HG03025 (cell line): ENCODE results near the gene SEC14L5.

Experiments
- ATAC-seq: cut with Tn5 transposase; IDR thresholded peaks from one replicate; pipeline ENCODE4 v1.9.1; 2021; ENCODE audit warnings: mild to moderate bottlenecking, moderate library complexity; ENCODE audit not compliant: unreplicated experiment, low FRiP score

SEC14L5 gene

GRCh38 chr16:4957720-4958509 lies at the start of gene SEC14L5:
SEC14L5 (plus strand) TSS chr16:4958330; CDS start chr16:4959324, 994 bp downstream.
- ATAC-seq = peak; percentile 58

- ATAC-seq = no peak
Observed at GRCh38 chr16:4908854-4909401, 49.2 kb upstream of the SEC14L5 start.

DNA sequence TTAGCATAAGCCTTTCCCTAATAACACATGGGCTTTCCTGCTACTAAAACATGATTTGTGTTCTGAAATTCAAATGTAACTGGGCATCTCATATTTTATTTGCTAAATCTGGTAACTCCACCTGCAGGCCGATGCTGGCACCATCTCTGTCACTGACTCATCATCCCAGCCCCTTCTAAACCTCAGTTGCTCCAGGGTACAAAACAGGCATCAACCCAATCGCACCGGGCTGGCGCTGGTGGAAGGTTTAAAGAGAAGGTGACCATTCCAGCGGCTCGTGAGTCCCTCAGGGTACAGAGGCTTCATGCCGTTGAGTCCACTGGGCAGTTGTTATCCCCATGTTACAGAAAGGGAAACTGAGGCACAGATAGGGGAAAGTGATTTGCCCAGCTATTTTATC lies 48.3 kb upstream of the SEC14L5 start:
- ATAC-seq = no peak

DNA sequence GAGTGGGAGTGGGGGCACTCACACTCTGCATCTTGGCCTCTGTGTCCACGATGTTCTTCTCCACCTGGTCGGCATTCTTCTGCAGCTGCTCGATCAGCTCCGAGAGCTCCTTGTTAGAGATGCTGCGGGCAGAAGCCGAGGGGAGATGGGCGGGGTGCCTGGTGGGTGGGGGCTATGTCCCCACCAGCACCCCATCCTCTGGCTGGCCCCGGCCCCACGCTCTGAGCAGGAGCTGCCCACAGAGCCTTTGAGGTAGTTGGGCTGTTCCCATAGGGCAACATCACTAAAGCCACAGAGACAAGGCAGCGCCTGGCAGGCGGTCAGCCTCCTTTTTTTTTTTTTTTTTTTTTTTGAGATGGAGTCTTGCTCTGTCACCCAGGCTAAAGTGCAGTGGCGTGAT lies 47.3 kb upstream of the SEC14L5 start:
- ATAC-seq = no peak

DNA sequence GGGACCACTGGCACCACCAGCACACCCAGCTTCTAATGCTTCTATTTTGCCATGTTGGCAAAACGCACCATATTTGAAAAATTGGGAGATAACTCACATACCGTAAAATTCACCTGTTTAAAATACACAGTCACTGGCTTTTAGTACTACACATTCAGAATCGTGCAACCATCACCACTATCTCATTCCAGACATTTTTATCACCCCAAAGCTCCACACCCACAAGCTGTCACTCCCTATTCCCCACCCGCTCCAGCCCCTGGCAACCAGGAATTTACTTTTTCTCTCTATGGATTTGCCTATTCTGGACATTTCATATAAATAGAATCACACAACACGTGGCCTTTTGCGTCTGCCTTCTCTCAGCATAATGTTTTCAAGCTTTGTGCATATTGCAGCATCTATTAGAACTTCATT lies 46.2 kb upstream of the SEC14L5 start:
- ATAC-seq = no peak

GRCh38 chr16:4913130-4913773 lies 44.9 kb upstream of the SEC14L5 start:
- no peak for ATAC-seq

DNA sequence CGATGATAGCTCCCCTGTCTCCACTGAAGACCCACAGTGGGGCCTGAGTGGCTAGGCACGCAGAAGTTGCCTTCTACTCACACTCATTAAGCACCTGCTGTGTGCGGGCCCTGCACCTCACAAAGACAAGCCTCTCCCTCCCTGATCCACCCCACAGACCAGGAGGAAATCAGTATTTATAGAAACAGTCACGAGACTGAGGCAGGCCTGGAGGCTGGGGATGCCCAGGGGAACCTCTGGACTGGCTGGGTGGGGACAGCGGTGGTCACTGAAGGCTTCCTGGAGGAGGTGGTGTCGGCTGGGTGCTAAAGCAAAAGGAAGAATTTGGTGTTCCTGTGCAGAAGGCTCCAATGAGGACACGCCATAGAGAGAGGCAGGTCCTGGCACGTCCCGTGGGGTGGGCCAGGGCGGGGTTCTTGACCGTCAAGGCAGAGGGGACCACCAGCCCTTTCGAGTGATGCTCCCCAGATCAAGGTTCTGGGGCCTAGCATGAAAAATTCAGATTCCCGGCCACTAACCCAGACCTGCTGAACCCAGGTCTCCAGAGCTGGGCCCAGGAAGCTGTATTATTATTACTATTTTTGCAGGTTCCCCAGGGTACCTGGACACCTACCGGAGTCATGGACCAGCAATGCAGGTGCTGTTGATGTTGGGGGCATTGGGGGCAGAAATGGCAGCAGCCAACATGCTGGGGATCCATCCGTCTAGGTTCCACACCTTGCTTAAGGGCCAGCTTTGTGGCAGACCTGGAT lies 44.2 kb upstream of the SEC14L5 start:
- ATAC-seq = no peak

- ATAC-seq = no peak
Observed at GRCh38 chr16:4914528-4915225, 43.5 kb upstream of the SEC14L5 start.

GRCh38 chr16:4915226-4915761 lies 42.8 kb upstream of the SEC14L5 start:
- no peak for ATAC-seq

- ATAC-seq = no peak
Observed at GRCh38 chr16:4917117-4917516, 41.0 kb upstream of the SEC14L5 start.

DNA sequence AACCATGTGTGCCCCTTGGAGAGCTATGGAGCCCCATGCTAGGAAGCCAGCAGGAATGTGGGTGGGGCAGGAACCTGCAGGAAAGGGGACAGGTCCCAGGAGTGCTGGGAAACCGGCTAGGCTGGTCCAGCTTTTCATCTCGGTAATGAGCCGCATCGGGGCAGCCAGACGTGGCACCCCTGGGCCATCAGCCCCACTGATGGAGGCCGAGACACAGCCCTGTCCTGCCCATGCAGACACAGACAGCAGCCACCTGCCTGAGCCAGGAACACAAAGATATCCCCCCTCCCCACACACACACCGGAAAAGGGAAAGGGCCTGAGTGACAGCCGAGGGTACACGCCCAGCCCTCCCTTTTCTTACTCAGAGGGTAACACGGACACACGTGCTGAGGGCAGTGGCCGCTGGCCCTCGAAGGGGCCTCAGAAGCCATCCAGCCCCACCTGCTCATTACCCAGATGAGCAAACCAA lies 39.3 kb upstream of the SEC14L5 start:
- no peak for ATAC-seq

- ATAC-seq = no peak
Observed at GRCh38 chr16:4920826-4921225, 37.3 kb upstream of the SEC14L5 start.

- ATAC-seq = no peak
Observed at GRCh38 chr16:4922721-4923342, 35.3 kb upstream of the SEC14L5 start.

GRCh38 chr16:4923853-4924252 lies 34.3 kb upstream of the SEC14L5 start:
- no peak for ATAC-seq

DNA sequence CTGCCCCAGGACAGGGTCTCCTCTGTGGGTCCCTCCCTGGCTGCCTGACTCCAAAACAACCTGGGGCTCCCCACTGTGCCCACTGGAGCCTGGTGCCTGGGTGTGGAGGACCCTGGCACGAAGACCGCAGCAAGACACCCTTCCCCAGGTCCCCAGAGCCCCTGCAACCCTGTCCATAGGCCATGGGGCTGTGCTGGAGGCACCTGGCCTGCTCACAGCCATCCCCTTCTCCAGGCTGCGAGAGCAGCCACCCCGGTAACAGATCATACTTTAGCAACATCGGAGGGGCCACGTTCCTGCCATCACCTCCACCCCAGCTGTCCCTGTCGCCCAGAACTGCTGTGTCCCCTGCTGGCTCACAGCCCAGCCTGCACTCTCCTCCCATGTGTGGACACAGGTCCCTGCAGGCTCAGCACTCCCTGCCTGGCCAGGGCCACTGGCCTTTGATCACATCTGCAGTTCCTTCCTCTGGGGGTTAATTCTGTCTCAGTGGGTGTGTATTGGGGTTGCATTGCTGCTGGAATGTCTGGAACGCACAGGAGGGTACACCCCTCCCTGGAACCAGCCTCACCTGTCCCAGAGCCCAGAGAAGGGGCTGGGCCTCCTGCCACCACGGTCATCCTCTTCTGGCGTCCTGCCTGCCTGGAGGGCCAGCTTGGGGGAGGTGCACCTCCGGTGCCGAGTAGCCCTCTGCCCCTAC lies 33.4 kb upstream of the SEC14L5 start:
- ATAC-seq = no peak

DNA sequence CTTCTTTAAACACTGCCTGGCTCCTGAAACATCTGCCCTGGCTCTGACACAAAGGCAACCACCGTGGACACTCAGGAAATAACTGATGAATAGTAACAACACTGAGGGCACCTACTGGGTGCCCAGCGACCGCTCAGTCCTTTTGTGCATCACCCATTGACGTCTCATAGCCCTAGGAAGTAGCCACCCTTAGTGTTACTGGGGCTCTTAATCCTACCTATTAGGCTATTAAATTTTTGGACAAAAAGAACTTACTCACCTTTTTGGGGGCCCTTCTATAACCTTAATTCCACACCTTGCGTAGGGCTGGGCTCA lies 32.9 kb upstream of the SEC14L5 start:
- ATAC-seq = no peak

GRCh38 chr16:4925791-4926190 lies 32.3 kb upstream of the SEC14L5 start:
- ATAC-seq = no peak

- ATAC-seq = no peak
Observed at GRCh38 chr16:4926928-4927327, 31.2 kb upstream of the SEC14L5 start.

GRCh38 chr16:4927661-4928060 lies 30.5 kb upstream of the SEC14L5 start:
- no peak for ATAC-seq
